A549 (cell line): ENCODE results near the gene LAMTOR2. TPM values are rescaled to one million over a fixed set of nuclear protein-coding genes. Genes with fewer than 3 reads are reported as not detected.

Source experiments
- ATAC-seq, 2 experiments: fragments of 200-7000 bp in 1 of 2; fragments of >200 bp in 1 of 2; cut with Nextera tagmentation in 1 of 2; cut with Tn5 transposase in 1 of 2; 3 replicates each; pipeline versions ENCODE4 v1.8.0 to v1.9.1; 2018 to 2020; ENCODE audit warnings: mild to moderate bottlenecking in 1 of 2, moderate library complexity in 1 of 2
- CTCF ChIA-PET: fragments of 300-600 bp; sonication (Branson Sonifier 250); formaldehyde crosslinking; extraction: SDS; loops from one replicate; lab custom pipeline; 2021; ENCODE audit warnings: antibody characterized with exemption, inconsistent platforms; lab: Yijun Ruan, JAX
- POLR2A ChIA-PET: fragments of 350-600 bp; formaldehyde crosslinking; extraction: SDS; loops from one replicate; lab custom pipeline; 2021; ENCODE audit warnings: antibody characterized with exemption, inconsistent platforms; lab: Yijun Ruan, JAX
- DNase-seq, 2 experiments: peaks; one replicate each; pipeline versions ENCODE4 v3.0.0 to v3.0.0-alpha.2; 2011 to 2016; ENCODE audit warnings: low read depth in 1 of 2, low spot score in 1 of 2
- FAIRE-seq: peaks from 2 replicates; lab custom pipeline; 2011; peaks lifted over from hg19 to GRCh38; lab: Jason Lieb, UNC
- H3K27ac ChIP-seq, 2 experiments: fragments of >200 bp; sonication (Bioruptor Twin); formaldehyde crosslinking; 3 replicates each; pipeline ENCODE4 v1.5.1; 2016 to 2017
- H3K4me1 ChIP-seq: fragments of >200 bp; sonication (Bioruptor Twin); formaldehyde crosslinking; 3 replicates; pipeline ENCODE4 v1.6.1; 2016
- H3K4me2 ChIP-seq: fragments of >200 bp; sonication (Bioruptor Twin); formaldehyde crosslinking; 3 replicates; pipeline ENCODE4 v1.6.1; 2016
- H3K4me3 ChIP-seq: fragments of >200 bp; sonication (Bioruptor Twin); formaldehyde crosslinking; 3 replicates; pipeline ENCODE4 v1.5.1; 2016
- H3K9me3 ChIP-seq: fragments of >200 bp; sonication (Bioruptor Twin); formaldehyde crosslinking; 3 replicates; pipeline ENCODE4 v1.6.1; 2016
- ATOH8 ChIP-seq: fragments of 250-450 bp; sonication (Bioruptor Pico); IDR thresholded peaks from 2 replicates; pipeline ENCODE4 v1.5.0; 2020; ENCODE audit warnings: low read depth, mild to moderate bottlenecking, moderate library complexity
- CBX8 ChIP-seq: fragments of 200-600 bp; sonication (generic); IDR thresholded peaks from 2 replicates; pipeline ENCODE4 v1.6.1; 2016
- CHD2 ChIP-seq: fragments of 150-350 bp; IDR thresholded peaks from 2 replicates; pipeline ENCODE4 v1.6.1; 2014; ENCODE audit warnings: low read length; ENCODE audit not compliant: partially characterized antibody
- E2F6 ChIP-seq: IDR thresholded peaks from 2 replicates; pipeline ENCODE4 v1.6.1; 2012; ENCODE audit warnings: low read depth, borderline replicate concordance
- EHMT2 ChIP-seq: fragments of 200-600 bp; sonication (generic); IDR thresholded peaks from 2 replicates; pipeline ENCODE4 v1.6.1; 2016; ENCODE audit warnings: antibody characterized with exemption, low read depth, mild to moderate bottlenecking, moderate library complexity
- ELK1 ChIP-seq: fragments of 150-350 bp; IDR thresholded peaks from 2 replicates; pipeline ENCODE4 v1.6.1; 2014; ENCODE audit warnings: low read depth, mild to moderate bottlenecking, low read length
- EP300 ChIP-seq, 2 experiments: fragments of >200 bp; sonication (Bioruptor Twin); formaldehyde crosslinking; IDR thresholded peaks; 2 replicates in 1 of 2; 3 replicates in 1 of 2; pipeline ENCODE4 v1.6.1; 2016 to 2017
- ESRRA ChIP-seq: fragments of 150-350 bp; IDR thresholded peaks from 2 replicates; pipeline ENCODE4 v1.6.1; 2014; ENCODE audit warnings: mild to moderate bottlenecking, low read length, borderline replicate concordance
- FOSL2 ChIP-seq, 2 experiments: fragments of 450-650 bp in 1 of 2; fragments of >200 bp in 1 of 2; sonication (Bioruptor Twin) in 1 of 2; formaldehyde crosslinking; IDR thresholded peaks; 2 replicates each; pipeline versions ENCODE4 v1.5.0 to v1.6.1; 2016 to 2020; ENCODE audit warnings: mild to moderate bottlenecking in 1 of 2, moderate library complexity in 1 of 2
- HOXB13 ChIP-seq: fragments of 250-450 bp; sonication (Bioruptor Pico); IDR thresholded peaks from 2 replicates; pipeline ENCODE4 v1.5.0; 2020; ENCODE audit warnings: low read depth, mild to moderate bottlenecking, moderate library complexity
- HOXB5 ChIP-seq: fragments of 250-450 bp; sonication (Bioruptor Pico); IDR thresholded peaks from 2 replicates; pipeline ENCODE4 v1.5.0; 2020; ENCODE audit warnings: mild to moderate bottlenecking, moderate library complexity
- KDM1A ChIP-seq: fragments of 200-600 bp; sonication (generic); IDR thresholded peaks from 2 replicates; pipeline ENCODE4 v1.6.1; 2016; ENCODE audit warnings: low read depth, mild to moderate bottlenecking
- KDM5A ChIP-seq: fragments of 200-600 bp; sonication (generic); IDR thresholded peaks from 2 replicates; pipeline ENCODE4 v1.6.1; 2016; ENCODE audit warnings: antibody characterized with exemption, mild to moderate bottlenecking
- MAFK ChIP-seq: fragments of 450-650 bp; IDR thresholded peaks from 2 replicates; pipeline ENCODE4 v1.6.1; 2014; ENCODE audit not compliant: partially characterized antibody
- MAX ChIP-seq: IDR thresholded peaks from 2 replicates; pipeline ENCODE4 v1.6.1; 2012
- MYC ChIP-seq: IDR thresholded peaks from 2 replicates; pipeline ENCODE4 v1.6.1; 2012; ENCODE audit warnings: mild to moderate bottlenecking, inconsistent platforms, low read length, improper control_type of control experiment, borderline replicate concordance
- NFE2L2 ChIP-seq: fragments of 150-350 bp; conservative IDR thresholded peaks from 2 replicates; pipeline ENCODE4 v1.6.1; 2014; ENCODE audit warnings: low read length
- NR3C1 ChIP-seq: fragments of >200 bp; sonication (Bioruptor Twin); formaldehyde crosslinking; IDR thresholded peaks from 3 replicates; pipeline ENCODE4 v1.6.1; 2017
- POLR2AphosphoS2 ChIP-seq: conservative IDR thresholded peaks from 2 replicates; pipeline ENCODE4 v1.6.1; 2012; ENCODE audit warnings: low read length, improper control_type of control experiment, inconsistent platforms
- RARB ChIP-seq: fragments of 250-450 bp; sonication (Bioruptor Pico); IDR thresholded peaks from 2 replicates; pipeline ENCODE4 v1.8.0; 2021; ENCODE audit warnings: mild to moderate bottlenecking, moderate library complexity
- RCOR1 ChIP-seq: fragments of 150-350 bp; IDR thresholded peaks from 2 replicates; pipeline ENCODE4 v1.6.1; 2014; ENCODE audit warnings: antibody characterized with exemption, low read length, low read depth
- RFX5 ChIP-seq: fragments of 450-650 bp; IDR thresholded peaks from 2 replicates; pipeline ENCODE4 v1.7.1; 2014; ENCODE audit warnings: antibody characterized with exemption, mild to moderate bottlenecking, moderate library complexity
- TP53 ChIP-seq: fragments of 250-450 bp; sonication (Bioruptor Pico); IDR thresholded peaks from 2 replicates; pipeline ENCODE4 v1.5.0; 2021; ENCODE audit warnings: mild to moderate bottlenecking, moderate library complexity
- USF2 ChIP-seq: fragments of 450-650 bp; IDR thresholded peaks from 2 replicates; pipeline ENCODE4 v1.6.1; 2014; ENCODE audit warnings: antibody characterized with exemption
- ZC3H11A ChIP-seq: fragments of 450-650 bp; IDR thresholded peaks from 2 replicates; pipeline ENCODE4 v1.6.1; 2014; ENCODE audit warnings: antibody characterized with exemption, mild to moderate bottlenecking
- ZFP36 ChIP-seq: fragments of 450-650 bp; IDR thresholded peaks from 2 replicates; pipeline ENCODE4 v1.6.1; 2014; ENCODE audit warnings: borderline replicate concordance; ENCODE audit not compliant: partially characterized antibody
- WGBS: methylation state at CpG from one replicate; pipeline ENCODE4 v1.1.6; 2017; ENCODE audit errors: missing lambda C conversion rate; 5-methylcytosine and 5-hydroxymethylcytosine counted together
- polyA plus RNA-seq, 4 experiments: library from polyadenylated mRNA; depleted of rRNA in 3 of 4; stranded (reverse); fragments of >200 nt; fragmentation: RNase III in 1 of 4; extraction: RNeasy Plus Mini Kit Qiagen cat#74134 plus additional on column Dnase treatment in 1 of 4; gene quantifications; 2 replicates in 3 of 4; 3 replicates in 1 of 4; pipeline ENCODE4 v1.2.3, GENCODE V29; 2011 to 2017
- TF ChIP-seq, protein P1 (sequence below): fragments of >200 bp; sonication (Bioruptor Twin); formaldehyde crosslinking; IDR thresholded peaks from 3 replicates; pipeline ENCODE4 v1.6.1; 2016

The LAMTOR2 gene
- polyA plus RNA-seq, 2 of the 4 experiments (the other 2 are of a cell fraction) = 63.0 to 171 TPM

GRCh38 chr1:156055281-156056048, 883 bp downstream of the LAMTOR2 start:
- CTCF ChIA-PET = interaction anchor here (1.7 to 4.8 kb wide), 2 partner anchors 12 to 117 kb away, joined by 3 to 33 read pairs; no protein-coding TSS in a partner anchor

GRCh38 chr1:156056326-156056849, 1.8 kb downstream of the LAMTOR2 start:
- H3K4me3 ChIP-seq = no peak overlapping the region
- FAIRE-seq = no peak
- H3K9me3 ChIP-seq = no peaks in the 10 kb centered on the region
- no peak overlapping the region; the same call in 2 of the 3 replicates for H3K4me2 ChIP-seq
- CTCF ChIA-PET = interaction anchor here (1.7 to 4.8 kb wide), 2 partner anchors 11 to 118 kb away, joined by 3 to 33 read pairs; no protein-coding TSS in a partner anchor
- no peak for ATAC-seq
- POLR2A ChIA-PET = no interaction called here
- no peak for DNase-seq
- no peak overlapping the region for H3K27ac ChIP-seq
- 94% methylated on average over 1 of the region's 1 CpG for WGBS
- peaks cover 10% of the 10 kb centered on the region; the same call in 2 of the 3 replicates for H3K4me1 ChIP-seq
- no peak for TF ChIP-seq E2F6
- no peak for TF ChIP-seq FOSL2 (IDR thresholded peaks at IDR 0.05)
- no peak for TF ChIP-seq FOSL2 (CRISPR knock-in tag; IDR thresholded peaks at IDR 0.05)
- no peak for TF ChIP-seq CBX8
- TF ChIP-seq USF2 = no peak
- TF ChIP-seq EHMT2 = no peak
- TF ChIP-seq ZC3H11A = no peak
- no peak for TF ChIP-seq KDM5A
- TF ChIP-seq, protein P1, sequence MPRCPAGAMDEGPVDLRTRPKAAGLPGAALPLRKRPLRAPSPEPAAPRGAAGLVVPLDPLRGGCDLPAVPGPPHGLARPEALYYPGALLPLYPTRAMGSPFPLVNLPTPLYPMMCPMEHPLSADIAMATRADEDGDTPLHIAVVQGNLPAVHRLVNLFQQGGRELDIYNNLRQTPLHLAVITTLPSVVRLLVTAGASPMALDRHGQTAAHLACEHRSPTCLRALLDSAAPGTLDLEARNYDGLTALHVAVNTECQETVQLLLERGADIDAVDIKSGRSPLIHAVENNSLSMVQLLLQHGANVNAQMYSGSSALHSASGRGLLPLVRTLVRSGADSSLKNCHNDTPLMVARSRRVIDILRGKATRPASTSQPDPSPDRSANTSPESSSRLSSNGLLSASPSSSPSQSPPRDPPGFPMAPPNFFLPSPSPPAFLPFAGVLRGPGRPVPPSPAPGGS = no peak
- TF ChIP-seq HOXB13 (CRISPR knock-in tag) = no peak
- no peak for TF ChIP-seq NFE2L2
- no peak for TF ChIP-seq RCOR1
- no peak for TF ChIP-seq MAX
- no peak for TF ChIP-seq RARB (CRISPR knock-in tag)
- TF ChIP-seq HOXB5 (CRISPR knock-in tag) = no peak

More at GRCh38 chr1:156055281-156056048, 883 bp downstream of the LAMTOR2 start:
- Histone ChIP-seq H3K9me3 (no peaks in the 10 kb centered on the region), H3K27ac (peak overlapping the region; percentile 94 to 97), H3K4me1 (peaks cover 10% of the 10 kb centered on the region; the same call in 2 of the 3 replicates), H3K4me2 (peak overlapping the region; percentile 91), H3K4me3 (peak overlapping the region; percentile 85)
- POLR2A ChIA-PET = no interaction called here
- DNase-seq = no peak
- no peak for ATAC-seq
- TF ChIP-seq E2F6 = no peak
- TF ChIP-seq TP53 (CRISPR knock-in tag) = no peak
- no peak for TF ChIP-seq USF2
- TF ChIP-seq POLR2AphosphoS2 = no peak
- TF ChIP-seq ESRRA = no peak
- no peak for TF ChIP-seq MYC
- TF ChIP-seq CHD2 = no peak
- no peak for TF ChIP-seq RFX5
- TF ChIP-seq MAFK = no peak
- TF ChIP-seq NR3C1 = no peak
- no peak for TF ChIP-seq ATOH8
- TF ChIP-seq NFE2L2 = no peak
- TF ChIP-seq HOXB13 (CRISPR knock-in tag) = no peak
- TF ChIP-seq ZFP36 = no peak
- TF ChIP-seq EP300 (IDR thresholded peaks at IDR 0.05) = no peak
- TF ChIP-seq KDM5A = no peak
- TF ChIP-seq KDM1A = no peak
- TF ChIP-seq ELK1 = no peak
- WGBS = 26% methylated on average over 17 of the region's 17 CpGs
- FAIRE-seq = no peak
